ENCODE measurements around the gene SLC1A2.

SLC1A2 gene

DNA sequence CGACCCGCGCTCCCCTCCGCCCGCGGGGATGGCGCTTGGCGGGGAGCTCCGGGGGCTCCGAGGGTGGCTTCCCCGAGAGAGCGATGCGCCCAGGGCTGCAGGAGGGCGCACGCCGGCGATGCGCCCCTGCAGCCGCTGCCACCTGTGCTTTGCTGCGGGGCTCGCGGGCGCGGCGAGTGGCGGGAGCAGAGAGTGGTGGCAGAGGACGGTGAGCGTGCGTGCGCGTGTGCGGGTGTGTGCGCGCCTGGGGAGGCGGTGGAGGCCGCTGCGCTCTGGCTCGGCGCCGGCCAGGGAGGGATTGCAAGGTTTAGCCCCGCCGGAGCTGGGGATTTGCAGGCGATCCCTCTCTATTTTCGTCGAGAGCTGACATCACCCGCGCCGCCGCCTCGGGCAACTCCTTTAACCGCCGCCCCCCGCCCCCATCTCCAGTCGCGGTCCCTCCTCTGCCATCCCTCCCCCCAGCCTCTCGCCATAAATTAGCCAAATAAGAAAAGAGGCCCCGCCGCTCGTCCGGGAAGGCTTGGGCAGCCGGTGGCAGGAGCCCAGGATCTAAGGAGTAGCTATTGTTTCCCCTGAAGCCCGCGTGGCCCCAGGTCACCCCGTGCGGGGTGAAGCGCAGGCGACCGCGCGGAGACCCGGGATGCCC lies at the start of gene SLC1A2:
SLC1A2 (minus strand) TSS at position 375 of the 646 bp plus-strand sequence. CDS start 592 bp downstream, outside the sequence.
- peak; percentile 69 for ATAC-seq
- TF ChIP-seq GLIS3 (CRISPR knock-in tag; IDR thresholded peaks at IDR 0.05) (no peak), TOX (CRISPR knock-in tag; IDR thresholded peaks at IDR 0.05; ENCODE audit: borderline replicate concordance) (no peak), OSR1 (CRISPR knock-in tag; IDR thresholded peaks at IDR 0.05) (no peak), ZNF70 (CRISPR knock-in tag; IDR thresholded peaks at IDR 0.05) (no peak), ZNF8 (CRISPR knock-in tag; IDR thresholded peaks at IDR 0.05) (no peak)
- TF ChIP-seq, protein P1, sequence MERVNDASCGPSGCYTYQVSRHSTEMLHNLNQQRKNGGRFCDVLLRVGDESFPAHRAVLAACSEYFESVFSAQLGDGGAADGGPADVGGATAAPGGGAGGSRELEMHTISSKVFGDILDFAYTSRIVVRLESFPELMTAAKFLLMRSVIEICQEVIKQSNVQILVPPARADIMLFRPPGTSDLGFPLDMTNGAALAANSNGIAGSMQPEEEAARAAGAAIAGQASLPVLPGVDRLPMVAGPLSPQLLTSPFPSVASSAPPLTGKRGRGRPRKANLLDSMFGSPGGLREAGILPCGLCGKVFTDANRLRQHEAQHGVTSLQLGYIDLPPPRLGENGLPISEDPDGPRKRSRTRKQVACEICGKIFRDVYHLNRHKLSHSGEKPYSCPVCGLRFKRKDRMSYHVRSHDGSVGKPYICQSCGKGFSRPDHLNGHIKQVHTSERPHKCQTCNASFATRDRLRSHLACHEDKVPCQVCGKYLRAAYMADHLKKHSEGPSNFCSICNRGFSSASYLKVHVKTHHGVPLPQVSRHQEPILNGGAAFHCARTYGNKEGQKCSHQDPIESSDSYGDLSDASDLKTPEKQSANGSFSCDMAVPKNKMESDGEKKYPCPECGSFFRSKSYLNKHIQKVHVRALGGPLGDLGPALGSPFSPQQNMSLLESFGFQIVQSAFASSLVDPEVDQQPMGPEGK (CRISPR knock-in tag; IDR thresholded peaks at IDR 0.05; ENCODE audit: borderline replicate concordance), result no peak

DNA sequence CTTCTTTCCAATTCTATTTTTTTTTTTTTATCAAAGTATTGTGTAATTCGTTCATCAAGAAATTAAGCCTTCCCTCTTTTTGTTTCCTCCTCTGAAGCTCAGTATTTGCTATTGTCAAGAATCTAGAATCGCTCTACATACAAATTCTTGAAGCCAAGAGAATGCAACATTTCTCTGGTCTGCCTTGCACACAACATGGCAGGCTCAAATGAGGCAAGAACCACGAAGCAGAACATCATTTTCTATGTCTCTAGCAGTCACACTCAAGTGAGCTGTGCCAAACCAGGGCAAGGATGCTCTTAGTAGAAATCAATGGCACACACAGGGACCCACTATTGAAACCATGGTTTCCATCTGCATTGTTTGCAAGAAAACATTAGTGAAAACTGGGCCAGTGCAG lies 46.7 kb upstream of the SLC1A2 start:
- no peak for TF ChIP-seq TCF4 (CRISPR knock-in tag; IDR thresholded peaks at IDR 0.05; ENCODE audit: borderline replicate concordance)
- no peak for TF ChIP-seq GLIS3 (CRISPR knock-in tag; IDR thresholded peaks at IDR 0.05)
- ATAC-seq, result no peak

DNA sequence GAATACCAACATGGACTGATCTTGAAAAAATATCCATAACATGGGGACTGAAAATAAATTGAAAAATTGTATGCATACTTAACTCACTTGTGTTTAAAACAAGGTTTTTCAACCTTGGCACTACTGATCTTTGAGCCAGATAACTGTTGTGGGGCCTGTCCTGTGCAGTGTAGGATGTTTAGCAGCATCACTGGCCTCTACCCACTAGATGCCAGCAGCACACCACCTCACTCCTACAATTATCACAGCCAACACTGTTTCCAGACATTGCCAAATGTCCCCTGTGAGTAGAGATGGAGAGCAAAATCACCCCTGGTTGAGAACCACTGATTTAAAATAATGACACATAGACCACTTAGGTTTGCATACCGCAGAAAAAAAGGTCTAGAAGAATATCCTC lies 45.0 kb upstream of the SLC1A2 start:
- TF ChIP-seq ZFP30 (CRISPR knock-in tag; IDR thresholded peaks at IDR 0.05), result no peak
- TF ChIP-seq, protein P2, sequence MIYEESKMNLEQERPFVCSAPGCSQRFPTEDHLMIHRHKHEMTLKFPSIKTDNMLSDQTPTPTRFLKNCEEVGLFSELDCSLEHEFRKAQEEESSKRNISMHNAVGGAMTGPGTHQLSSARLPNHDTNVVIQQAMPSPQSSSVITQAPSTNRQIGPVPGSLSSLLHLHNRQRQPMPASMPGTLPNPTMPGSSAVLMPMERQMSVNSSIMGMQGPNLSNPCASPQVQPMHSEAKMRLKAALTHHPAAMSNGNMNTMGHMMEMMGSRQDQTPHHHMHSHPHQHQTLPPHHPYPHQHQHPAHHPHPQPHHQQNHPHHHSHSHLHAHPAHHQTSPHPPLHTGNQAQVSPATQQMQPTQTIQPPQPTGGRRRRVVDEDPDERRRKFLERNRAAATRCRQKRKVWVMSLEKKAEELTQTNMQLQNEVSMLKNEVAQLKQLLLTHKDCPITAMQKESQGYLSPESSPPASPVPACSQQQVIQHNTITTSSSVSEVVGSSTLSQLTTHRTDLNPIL (CRISPR knock-in tag; IDR thresholded peaks at IDR 0.05; ENCODE audit: low read depth), result no peak
- TF ChIP-seq ISL1 (CRISPR knock-in tag; IDR thresholded peaks at IDR 0.05), result no peak
- no peak for TF ChIP-seq ZNF70 (CRISPR knock-in tag; IDR thresholded peaks at IDR 0.05)
- no peak for TF ChIP-seq TCF4 (CRISPR knock-in tag; IDR thresholded peaks at IDR 0.05; ENCODE audit: borderline replicate concordance)
- TF ChIP-seq ARNTL (CRISPR knock-in tag; IDR thresholded peaks at IDR 0.05; ENCODE audit: borderline replicate concordance, low read depth), result no peak
- TF ChIP-seq, protein P1 (CRISPR knock-in tag; IDR thresholded peaks at IDR 0.05; ENCODE audit: borderline replicate concordance), result no peak
- no peak for TF ChIP-seq TOX (CRISPR knock-in tag; IDR thresholded peaks at IDR 0.05; ENCODE audit: borderline replicate concordance)
- TF ChIP-seq RARB (CRISPR knock-in tag; IDR thresholded peaks at IDR 0.05), result no peak
- TF ChIP-seq ESRRG (CRISPR knock-in tag; IDR thresholded peaks at IDR 0.05), result no peak
- TF ChIP-seq CSDC2 (CRISPR knock-in tag; IDR thresholded peaks at IDR 0.05), result no peak
- TF ChIP-seq GLIS3 (CRISPR knock-in tag; IDR thresholded peaks at IDR 0.05), result no peak
- TF ChIP-seq ZFP3 (CRISPR knock-in tag; IDR thresholded peaks at IDR 0.05), result no peak
- no peak for TF ChIP-seq ZNF565 (CRISPR knock-in tag; conservative IDR thresholded peaks at IDR 0.05; ENCODE audit: low read depth)
- TF ChIP-seq OSR1 (CRISPR knock-in tag; IDR thresholded peaks at IDR 0.05), result no peak

DNA sequence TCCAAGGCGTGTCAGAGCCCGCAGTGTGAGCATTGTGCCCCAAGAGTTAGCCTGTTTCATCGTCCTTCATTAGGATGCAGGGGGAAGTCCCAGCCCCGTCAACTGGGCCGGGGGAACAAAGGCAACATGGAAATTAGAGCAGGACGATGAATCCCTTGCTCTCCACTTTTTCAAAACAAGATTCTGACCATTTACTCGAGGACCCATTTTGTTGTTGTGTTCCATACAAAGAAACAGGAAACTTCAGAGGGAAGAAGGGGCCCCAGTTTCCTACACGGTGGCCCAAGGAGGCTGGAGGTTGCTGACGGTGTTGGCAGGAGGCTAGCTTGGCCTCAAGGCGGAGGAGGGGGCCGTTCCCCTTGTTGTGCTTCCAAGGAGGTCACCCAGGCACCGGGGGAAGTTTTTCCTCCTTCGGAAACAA lies 44.0 kb upstream of the SLC1A2 start:
- TF ChIP-seq, protein P3, sequence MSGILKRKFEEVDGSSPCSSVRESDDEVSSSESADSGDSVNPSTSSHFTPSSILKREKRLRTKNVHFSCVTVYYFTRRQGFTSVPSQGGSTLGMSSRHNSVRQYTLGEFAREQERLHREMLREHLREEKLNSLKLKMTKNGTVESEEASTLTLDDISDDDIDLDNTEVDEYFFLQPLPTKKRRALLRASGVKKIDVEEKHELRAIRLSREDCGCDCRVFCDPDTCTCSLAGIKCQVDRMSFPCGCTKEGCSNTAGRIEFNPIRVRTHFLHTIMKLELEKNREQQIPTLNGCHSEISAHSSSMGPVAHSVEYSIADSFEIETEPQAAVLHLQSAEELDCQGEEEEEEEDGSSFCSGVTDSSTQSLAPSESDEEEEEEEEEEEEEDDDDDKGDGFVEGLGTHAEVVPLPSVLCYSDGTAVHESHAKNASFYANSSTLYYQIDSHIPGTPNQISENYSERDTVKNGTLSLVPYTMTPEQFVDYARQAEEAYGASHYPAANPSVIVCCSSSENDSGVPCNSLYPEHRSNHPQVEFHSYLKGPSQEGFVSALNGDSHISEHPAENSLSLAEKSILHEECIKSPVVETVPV (CRISPR knock-in tag; IDR thresholded peaks at IDR 0.05), result no peak
- no peak for TF ChIP-seq BACH2 (CRISPR knock-in tag; IDR thresholded peaks at IDR 0.05; ENCODE audit: borderline replicate concordance)
- no peak for TF ChIP-seq ARNTL (CRISPR knock-in tag; IDR thresholded peaks at IDR 0.05; ENCODE audit: borderline replicate concordance, low read depth)
- TF ChIP-seq, protein P1 (CRISPR knock-in tag; IDR thresholded peaks at IDR 0.05; ENCODE audit: borderline replicate concordance), result no peak
- TF ChIP-seq OSR1 (CRISPR knock-in tag; IDR thresholded peaks at IDR 0.05), result no peak
- TF ChIP-seq, protein P4, sequence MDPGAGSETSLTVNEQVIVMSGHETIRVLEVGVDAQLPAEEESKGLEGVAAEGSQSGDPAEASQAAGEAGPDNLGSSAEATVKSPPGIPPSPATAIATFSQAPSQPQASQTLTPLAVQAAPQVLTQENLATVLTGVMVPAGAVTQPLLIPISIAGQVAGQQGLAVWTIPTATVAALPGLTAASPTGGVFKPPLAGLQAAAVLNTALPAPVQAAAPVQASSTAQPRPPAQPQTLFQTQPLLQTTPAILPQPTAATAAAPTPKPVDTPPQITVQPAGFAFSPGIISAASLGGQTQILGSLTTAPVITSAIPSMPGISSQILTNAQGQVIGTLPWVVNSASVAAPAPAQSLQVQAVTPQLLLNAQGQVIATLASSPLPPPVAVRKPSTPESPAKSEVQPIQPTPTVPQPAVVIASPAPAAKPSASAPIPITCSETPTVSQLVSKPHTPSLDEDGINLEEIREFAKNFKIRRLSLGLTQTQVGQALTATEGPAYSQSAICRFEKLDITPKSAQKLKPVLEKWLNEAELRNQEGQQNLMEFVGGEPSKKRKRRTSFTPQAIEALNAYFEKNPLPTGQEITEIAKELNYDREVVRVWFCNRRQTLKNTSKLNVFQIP (CRISPR knock-in tag; IDR thresholded peaks at IDR 0.05; ENCODE audit: borderline replicate concordance, low read depth), result no peak
- TF ChIP-seq, protein P2 (CRISPR knock-in tag; IDR thresholded peaks at IDR 0.05; ENCODE audit: low read depth), result no peak
- no peak for TF ChIP-seq SNAI2 (CRISPR knock-in tag; IDR thresholded peaks at IDR 0.05)
- no peak for TF ChIP-seq ESRRG (CRISPR knock-in tag; IDR thresholded peaks at IDR 0.05)
- TF ChIP-seq CSDC2 (CRISPR knock-in tag; IDR thresholded peaks at IDR 0.05), result no peak
- no peak for TF ChIP-seq ISL1 (CRISPR knock-in tag; IDR thresholded peaks at IDR 0.05)
- no peak for TF ChIP-seq ZNF70 (CRISPR knock-in tag; IDR thresholded peaks at IDR 0.05)
- ATAC-seq, result no peak

More for the DNA sequence above, 45.0 kb upstream of the SLC1A2 start:
- peak; percentile 92 for ATAC-seq

Measured in SK-N-SH treated with all-trans-retinoic acid at 6 μM for 48 hours (cell line).